GM04504 (cell line): Measurements from ENCODE around the gene SIGLEC12.

ENCODE experiments used
- DNase-seq: peaks from one replicate; pipeline ENCODE4 v3.0.0-alpha.2; 2012; ENCODE audit warnings: low read depth

The SIGLEC12 gene

DNA sequence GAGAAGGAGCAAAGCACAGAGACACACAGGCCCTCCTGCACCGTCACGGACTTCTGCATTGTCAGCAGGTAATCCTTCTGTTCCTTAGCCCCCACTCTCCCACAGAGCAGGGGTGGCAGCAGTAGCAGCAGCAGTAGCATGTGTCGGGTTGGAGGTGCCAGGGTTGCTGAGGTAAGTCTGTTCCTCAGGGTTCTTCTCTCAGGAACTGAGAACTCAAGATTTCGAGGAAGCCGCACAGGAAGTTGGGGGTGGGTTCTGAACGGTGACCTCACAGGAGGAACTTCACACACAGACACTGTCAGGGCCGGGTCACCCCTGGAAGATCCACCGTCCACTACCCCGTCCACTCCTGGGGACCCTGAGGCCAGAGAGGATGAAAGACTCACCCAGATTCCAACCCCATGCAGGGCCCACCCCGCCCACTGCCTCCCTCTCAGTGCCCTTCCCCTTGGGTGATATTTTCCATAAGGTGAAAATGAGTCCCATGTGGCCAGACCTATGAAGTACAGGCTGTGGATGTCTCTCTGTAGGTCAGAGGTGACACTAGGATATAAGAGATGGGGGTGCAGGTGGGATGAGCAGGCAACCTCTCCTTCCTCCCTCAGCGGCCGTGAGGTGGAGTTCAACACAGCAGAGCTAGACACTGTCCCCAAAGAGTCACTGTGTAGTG is at the start of gene SIGLEC12:
TSS of gene SIGLEC12 (minus strand) at position 207 of the 670 bp plus-strand sequence. CDS start at position 140, 67 bp downstream.
- no peak for DNase-seq

DNA sequence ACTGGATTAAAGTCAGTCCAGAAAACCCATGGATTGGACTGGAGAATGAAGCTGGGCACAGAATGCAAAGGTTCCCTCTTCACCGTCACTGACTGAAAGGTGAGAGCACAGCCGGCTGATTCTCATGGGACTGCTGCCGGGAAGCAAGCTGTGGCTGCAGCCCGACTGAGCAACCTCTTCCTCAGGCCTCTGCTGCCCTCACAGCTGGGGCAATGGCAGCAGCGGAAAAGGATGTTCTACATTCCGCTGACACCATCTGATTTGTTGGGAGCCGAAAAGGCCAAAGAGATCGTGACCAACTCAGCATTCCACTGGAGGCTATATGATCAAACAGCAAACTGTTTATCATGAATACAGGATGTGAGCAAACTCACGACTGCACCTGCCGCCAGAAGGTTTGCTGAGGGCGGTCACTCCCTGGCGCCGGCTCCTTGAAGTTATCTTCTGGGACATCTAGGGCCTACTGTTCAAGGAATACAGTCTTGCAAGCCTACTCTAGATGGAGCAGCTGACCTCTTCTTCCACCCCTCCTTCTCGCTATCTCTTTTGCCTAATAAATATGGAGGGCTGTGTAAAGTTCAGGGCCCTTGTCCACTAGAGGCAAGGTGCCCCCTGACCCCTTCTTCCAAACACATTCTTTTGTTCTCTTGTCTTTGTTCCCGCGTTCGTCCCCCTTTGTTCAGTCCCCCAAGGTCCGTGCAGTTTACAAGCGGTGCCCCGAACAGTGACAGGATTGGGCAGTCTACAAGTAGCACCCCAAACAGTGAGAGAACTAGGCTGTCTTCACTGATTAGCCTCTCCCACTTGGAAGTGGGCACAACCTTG is 49.5 kb upstream of the SIGLEC12 start:
- no peak for DNase-seq

DNA sequence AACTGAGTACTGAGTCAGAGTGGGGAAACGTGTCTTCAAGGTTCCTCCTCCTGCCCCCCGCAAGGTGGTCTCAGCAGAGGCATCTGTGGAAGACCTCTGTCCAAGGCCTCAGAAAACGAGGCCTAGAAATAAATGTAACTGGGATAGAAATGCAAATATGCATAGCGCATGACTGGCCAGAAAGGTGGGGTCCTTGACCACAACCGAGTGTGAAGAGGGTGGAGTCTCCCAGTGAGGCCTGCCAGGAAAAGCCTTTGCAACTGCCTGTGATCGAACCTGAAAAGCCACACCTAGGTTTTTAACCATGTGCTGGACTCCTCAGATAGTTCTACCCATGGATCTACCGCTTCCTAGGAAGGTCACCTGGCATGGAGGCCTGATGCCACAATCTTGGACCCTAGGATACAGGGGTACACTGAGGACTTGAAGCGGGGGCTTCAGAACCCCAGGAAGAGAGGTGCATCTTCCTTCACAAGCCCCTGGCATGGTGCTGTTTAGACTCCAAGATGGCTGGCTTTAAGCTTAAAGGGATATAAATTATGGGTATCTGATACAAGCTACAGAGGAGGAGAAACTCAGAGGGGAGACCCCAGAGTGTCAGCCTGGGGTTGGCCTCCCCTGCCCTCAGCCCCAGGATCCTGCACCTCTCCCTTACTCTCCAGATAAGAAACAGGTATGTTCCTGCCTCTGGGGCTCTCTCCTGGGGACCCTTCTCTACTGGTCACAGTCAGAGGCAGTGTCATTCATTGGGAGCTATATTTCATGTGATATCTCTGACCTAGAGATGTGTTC is 48.1 kb upstream of the SIGLEC12 start:
- DNase-seq = no peak

DNA sequence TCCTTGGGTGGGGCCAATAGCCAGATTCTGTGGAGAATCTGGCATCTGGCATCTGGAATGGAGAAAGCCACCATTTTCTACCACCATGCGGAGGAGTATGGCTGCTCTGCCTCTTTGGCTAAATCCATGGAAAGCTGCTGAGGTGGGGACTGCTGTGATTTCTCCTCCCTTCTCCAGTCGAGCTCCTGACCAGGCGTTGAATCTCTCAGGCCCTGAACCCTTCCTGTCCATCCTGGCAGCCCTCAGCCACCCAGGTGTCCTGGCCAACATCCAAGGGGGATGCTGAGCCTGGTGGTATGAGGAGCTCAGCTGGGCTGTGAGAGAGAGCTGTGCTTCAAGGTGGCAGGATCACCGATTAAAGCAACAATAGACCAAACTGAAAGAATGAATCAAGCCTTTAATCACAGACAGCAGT is 47.3 kb upstream of the SIGLEC12 start:
- no peak for DNase-seq

DNA sequence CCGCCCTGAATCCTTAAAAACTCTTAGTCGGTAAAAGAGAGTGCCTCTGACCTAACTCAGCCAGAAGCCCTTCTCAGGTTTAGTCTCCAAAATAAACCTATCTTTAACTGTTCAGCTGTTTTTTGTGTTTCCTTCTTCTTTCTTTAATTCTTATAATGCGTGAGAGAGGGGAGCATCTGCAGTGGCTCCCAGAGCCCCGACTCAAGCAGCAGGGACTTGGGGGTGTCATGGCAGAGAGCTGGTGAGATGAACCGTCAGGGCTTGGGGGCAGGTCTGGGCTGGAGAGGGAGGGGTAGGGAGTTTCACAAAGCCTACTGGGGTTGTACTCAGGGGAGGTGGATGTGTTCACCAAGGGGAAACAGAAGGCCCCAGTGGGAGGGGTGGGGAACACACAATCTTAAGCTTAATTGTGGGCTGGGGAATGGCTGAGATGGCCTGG is 46.6 kb upstream of the SIGLEC12 start:
- DNase-seq = no peak

DNA sequence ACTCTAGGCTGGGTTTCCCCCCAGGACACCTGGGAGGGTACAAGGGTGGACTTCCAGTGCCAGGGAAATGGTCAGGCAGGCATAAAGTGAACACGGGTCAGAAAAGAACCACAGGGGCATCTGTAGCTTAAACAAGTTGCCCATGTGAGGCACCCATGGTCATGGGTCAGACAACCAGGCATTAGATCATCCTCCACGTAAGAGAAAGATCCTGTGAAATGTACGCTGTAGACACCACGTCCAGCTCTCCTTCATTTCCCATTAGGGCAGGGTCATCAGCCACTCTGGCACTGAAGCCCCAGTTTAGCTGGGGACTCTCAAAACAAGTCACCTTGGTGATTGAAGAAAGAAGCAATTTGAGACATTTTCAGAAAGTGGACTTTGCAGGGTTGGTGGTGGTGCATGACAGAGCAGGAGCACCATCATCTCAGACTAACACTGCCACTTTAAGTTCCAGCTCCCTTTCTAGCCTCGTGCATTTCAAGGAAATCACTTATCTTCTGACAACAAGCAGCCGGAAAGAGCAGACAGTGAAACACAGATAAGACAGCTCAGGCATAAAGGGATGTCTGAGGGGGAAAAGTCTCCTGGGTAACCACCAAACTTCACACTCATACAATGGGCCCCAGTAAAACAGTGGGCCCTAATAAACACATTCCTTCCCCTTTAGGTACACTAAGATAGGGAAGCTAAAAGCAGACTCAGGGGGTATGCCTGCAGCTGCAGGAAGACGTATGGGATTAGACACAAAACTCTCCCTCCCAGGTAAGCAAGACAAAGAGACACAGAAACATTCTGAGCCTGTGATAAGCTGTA is 46.0 kb upstream of the SIGLEC12 start:
- no peak for DNase-seq

DNA sequence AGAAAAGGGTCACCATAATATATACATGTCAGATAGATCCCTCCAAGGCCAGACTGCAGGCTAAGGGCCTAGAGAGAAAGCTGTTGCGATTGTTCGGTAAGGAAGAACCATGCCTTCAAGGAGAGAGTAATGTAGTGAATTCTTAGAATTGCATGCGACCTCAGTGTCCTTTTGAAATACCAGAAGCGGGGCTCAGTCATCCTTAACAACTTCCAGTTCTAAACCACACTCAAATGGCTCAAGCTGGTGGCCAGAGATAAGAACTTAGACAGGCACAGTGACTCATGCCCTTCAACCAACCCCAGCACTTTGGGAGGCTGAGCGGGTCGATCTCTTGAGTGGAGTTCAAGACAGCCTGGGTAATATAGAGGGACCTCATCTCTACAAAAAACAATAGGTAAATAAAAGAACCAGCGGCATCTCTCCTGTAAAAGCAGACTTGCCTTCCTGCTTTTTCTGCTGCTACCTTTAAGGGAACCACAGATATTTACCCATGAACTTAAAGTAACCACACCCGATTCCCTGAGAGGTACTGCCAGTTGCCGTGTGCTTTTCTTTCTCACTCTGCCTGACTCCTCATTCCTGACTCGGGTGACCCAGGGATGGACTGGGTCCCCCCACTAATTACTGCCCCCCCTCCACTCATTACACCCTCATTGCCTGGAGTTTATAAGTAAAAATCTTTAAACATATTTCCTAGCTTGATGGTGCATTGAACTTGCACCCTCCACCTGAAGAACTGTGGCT is 45.2 kb upstream of the SIGLEC12 start:
- DNase-seq = no peak

DNA sequence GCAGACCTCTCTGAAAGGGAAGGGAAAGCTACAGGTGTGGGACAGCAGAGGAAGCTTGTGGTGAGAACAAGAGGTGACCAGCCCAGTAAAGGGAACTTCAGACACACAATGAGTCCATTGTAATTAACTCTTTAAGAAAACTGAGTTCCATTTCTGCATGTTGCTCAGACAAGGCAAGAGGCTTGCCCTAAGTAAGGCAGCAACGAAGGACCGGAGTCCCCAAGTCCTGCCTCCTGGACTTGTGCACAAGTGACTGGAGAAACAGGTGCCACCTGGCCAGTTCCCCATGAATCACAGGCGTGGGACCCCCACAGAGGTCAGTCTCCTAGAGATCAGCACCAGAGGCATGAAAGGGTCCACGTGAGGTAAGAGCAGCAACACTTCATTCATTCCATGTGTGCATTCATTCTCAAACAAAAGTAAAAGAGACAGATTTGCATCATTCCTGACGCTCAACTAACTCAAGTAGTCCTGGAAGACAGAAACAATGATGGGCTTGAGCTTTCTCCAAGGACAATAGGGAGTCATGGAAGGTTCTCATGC is 44.6 kb upstream of the SIGLEC12 start:
- no peak for DNase-seq

DNA sequence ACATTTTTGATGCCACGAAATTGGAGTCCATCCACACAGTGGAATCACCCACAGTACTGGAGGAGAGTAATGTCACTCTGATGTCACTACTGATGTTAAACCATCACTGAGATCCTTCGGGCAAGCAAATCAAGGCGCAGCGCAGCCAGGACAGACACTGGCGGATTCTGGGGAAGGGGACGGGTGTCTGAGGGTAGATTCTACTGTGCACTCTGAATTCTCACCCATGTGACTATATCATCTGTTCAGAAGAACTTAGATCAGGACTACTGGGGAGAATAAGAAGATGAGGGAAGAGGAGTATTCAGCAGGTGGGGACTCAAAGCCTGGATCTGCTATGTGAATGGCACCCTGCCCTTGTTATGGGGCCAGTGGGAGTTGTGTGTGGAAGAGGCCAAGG is 42.4 kb upstream of the SIGLEC12 start:
- no peak for DNase-seq

DNA sequence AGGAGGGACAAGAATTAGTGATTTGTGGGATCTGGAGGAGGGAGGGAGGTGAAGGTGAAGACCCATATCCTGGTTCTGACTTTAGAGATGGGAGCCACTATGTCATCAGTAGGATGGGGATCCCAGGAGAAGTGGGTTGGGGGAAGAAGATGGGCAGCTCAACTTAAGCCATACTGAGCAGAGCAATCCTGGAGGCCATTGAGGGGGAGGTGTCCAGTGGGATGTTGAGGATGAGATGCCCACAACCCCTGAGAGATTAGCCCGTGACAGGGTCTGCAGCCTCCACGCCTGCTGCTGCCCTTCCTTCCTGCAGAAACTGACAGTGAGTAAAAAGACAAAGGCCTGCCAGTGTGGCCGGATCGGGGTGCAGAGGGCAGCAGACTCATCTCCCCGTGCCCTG is 41.1 kb upstream of the SIGLEC12 start:
- DNase-seq = no peak

DNA sequence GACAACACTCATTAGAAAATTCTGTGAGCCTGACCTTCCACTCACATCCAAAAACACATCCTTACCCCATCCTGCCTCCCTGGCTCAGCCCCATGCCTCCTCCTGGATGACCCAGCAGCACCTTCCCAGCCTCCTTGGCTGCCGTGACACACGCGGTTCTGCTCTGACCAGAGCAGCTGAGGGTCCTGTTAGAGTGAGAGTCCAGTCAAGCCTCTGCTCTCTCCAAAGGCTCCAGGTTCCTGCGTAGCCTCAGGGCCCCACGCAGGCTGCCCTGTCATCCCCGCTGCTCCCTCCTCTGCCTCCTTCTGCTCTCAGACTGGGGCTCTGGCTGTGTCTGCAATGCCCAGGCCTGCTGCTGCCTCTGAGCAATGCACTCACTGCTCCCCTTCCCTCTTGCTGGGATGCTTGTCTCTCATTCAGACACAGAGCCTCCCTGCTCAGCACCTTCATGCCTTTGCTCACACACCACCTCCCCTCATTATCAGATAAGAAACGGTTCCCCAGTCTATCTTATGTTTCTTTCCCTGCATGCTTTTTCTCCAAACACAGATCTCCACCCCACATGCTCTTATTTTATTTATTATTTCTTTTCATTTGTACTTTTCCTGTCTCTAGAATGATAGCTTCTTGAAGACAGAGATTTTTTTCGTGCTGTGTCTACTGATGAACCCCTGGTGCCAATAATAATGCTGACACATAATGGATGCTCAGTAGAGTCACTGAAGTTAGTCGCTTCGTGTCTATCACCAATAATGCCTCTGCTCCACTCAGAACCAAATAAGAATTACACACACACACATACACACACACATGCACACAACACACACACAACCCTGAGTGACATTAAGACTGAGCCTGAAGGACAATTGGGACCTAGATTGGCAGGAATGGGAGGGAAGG is 40.1 kb upstream of the SIGLEC12 start:
- DNase-seq = no peak

DNA sequence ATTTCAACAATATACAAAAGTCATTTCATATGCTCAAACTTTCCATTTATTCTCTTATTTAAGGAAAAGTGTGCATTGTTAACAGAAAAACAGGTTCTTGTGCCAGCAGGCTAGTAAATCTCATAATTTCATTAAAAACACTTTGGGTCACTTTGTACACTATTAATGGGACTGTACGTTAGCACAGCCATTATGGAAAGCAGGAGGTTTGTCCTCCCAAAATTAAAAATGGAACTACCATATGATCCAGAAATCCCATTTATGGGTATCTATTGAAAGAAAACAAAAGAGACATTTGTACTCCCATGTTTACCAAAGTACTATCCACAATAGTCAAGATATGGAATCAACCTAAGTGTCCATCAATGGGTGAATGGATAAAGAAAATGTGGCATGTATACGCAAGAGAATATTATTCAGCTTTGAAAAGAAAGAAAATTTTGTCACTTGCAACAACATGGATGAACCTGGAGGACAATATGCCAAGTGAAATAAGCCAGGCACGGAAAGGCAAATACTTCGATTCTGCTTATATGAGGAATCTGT is 38.3 kb upstream of the SIGLEC12 start:
- no peak for DNase-seq

DNA sequence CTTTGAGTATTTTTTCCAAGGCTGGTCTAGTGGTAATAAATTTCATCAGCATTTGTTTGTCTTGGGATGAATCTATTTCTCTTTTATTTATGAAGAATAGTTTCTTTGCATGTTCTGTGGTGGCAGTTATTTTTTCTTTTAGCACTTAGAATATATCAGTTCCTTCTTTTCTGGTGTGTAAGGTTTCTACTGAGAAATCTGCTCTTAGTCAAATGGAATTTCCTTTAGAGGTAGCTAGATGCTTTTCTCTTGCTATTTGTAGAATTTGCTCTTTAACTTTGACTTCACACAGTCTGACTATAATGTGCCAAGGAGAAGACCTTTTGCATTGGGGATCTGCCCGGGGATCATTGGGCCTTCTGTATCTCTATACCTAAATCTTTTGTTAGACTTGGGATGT is 33.9 kb upstream of the SIGLEC12 start:
- DNase-seq = no peak

DNA sequence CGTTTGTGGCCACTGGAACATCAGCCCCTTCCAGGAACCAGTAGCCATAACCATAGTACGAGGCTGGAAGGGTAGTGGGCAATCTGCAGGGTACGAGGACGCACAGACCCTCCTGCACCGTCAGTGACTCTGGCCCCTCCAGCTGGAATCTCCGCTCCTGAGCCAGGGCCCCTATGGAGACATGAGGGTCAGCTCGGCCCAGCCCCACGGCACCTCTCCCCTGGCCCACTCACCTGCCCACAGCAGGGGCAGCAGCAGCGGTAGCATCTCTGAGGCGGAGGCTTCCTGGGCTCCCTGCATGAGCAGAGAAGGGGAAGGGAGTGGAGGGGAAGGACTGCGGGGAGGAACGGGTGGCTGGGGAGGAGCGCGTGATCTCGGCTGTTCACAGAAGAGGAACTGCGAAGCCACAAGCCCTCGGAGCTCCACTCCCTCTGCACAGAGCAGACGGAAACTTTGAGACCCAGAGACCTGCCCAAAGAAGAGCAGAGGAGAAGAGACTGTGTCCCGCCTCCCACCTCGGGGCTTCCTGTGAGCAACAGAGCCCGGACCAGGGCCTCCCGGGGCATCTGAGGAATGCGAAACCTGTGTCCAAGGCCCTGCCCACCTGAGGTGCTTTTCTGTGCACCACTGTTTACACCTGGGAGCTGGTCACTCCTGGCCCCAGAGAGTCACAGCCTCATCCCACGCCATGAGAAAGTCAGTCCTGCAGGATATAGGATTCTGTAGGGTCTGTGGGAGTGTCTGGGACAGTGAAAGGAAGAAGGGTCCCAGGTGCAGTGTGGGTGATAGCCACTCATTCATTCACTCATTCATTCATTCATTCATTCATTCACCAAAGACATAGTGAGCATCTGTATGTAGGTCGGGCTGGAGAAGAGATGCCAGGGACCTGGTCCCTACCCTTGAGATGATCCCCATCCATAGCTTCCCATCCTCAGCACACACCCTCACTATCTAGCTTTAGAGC is 30.0 kb upstream of the SIGLEC12 start, which contains the start of gene SIGLEC6:
TSS of gene SIGLEC6 (minus strand) at position 322 of the 967 bp plus-strand sequence. CDS start at position 300, 22 bp downstream.
- DNase-seq = no peak

DNA sequence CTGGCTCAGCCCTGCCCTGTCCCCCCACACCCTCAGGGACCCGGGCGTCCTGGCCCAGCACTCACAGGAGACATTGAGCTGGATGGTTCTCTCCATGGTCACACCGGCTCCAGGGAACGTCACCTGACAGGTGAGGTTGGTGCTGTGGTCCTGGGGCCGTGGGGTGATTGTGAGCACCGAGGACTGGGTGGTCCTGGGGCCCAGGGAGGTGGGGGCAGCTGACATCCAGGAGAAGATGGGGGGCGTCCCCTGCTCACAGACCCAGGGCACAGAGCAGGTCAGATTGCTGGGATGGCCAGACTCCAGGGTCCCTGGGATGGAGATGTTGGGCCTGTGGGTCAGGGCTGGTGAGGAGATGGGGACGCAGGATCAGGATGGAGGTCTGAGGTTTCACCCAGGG is 29.0 kb upstream of the SIGLEC12 start:
- no peak for DNase-seq

DNA sequence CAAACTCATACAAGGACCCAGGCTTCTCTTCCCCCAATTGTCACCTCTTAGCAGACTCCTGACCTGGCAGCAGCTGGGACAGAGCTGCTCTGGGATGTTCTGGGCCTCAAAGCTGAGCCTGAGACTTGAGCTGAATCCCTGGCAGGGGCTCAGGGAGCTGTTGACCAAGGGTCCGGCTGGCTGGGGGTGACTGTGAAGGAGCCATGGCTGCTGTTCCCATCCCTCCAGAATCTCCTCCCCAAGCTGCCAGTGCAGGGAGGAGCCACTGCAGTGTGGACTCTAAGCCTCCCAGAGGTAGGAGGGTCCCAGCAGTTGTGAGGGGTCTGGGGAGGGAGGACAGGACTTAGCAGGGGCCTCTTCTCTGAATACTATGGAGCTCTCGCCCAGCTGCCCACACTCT is 27.7 kb upstream of the SIGLEC12 start:
- no peak for DNase-seq

DNA sequence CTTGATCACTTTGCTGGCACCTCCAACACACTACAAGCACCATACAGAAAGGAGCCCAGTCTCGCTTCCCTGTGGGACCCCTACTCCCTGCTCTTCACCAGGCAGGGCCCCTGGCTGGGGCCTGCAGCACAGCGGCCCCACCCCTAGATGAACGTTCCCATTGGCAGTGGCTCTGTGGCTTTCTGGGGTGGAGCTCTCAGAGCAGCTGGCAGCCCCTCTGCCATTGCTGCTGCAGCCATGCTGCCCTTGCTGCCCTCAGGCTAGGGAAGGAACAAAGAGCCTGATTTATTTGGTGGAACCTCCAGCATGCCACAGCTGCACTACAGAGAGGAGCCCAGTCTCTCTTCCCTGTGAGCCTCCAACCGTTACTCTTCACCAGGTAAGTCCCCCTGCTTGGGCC is 24.1 kb upstream of the SIGLEC12 start:
- no peak for DNase-seq

DNA sequence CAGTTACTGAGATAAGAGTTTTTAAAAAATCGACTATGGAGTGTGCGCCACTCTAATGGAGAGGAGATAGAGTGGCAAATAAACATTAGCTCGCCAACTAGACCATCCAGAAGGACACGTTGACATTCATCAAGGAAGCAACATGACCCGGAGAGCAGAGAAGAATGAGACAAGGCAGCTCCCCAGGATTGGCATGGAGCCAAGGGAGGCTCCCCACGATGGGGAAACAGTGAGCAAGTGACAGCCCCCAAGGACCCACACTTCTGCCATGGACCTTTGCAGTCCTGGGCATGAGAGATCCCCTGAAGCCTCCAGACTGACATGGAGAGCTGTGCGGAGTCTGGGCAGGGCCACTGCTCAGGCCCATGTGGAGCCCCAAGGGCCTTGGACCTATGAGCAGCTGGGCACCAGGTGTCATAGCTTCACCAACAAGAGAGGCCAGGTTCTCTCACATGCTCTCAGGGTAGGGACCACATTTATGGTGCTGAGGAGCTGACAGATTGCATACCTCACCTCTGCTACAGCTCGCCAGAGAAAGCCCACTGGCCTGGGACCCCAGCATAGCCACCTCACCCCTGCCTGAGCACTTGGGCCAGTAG is 23.2 kb upstream of the SIGLEC12 start:
- no peak for DNase-seq
